NCI-H1930 (cell line): ENCODE measurements around the gene CCDC188.

Experiments
- DNase-seq, 2 experiments: peaks; one replicate each; lab custom pipeline; 2025; lab: John Stamatoyannopoulos, UW

CCDC188 gene

DNA sequence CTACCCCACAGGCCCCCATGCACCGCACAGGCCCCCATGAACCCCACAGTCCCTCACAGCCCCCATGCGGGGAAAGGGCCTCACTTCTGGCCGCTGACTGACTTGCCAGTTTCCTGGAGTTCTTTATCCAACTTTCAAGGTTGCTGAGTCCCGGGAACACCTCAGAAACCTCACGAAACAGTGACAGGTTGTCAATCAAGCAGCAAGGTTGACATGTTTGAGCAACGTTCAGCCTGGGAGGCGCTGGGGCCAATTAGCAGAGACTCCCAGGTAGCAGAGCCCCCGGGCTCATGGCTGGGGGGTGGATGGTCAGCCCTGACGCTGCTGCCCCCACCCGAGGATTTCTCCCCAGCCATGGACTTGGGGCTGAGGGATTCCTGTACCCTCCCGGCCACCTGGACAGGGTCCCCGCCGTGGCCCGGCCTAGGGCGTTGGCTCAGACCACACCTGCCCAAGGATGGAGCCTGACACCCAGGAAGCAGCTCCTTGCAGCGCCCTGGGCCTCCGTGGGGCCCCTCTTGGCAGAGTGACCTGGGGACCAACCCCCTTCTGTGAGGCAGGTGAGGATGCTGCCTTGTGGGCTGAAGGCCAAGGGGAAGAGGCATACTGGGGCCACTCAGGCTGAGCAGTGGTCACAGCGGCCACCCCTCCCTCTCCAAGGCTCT is 33.8 kb upstream of the CCDC188 start:
- no peak for DNase-seq

DNA sequence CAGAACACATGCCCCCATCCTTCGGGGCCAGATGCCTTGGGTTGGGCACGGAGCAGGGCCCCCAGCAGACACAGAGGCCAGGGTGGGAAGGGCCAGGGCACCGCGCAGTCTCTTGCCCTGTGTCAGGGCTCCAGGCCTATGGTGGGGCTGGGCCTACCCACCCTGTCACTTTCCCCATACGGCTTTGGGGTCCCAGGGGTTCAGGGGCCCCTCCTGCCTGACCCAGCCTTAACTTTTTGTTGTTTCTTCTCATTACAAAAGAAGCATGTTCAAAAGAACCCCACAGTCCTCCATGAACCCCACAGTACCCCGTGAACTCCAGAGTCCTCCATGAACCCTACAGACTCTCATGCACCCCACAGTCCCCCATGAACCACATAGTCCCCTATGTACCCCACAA is 33.0 kb upstream of the CCDC188 start:
- DNase-seq, result no peak

DNA sequence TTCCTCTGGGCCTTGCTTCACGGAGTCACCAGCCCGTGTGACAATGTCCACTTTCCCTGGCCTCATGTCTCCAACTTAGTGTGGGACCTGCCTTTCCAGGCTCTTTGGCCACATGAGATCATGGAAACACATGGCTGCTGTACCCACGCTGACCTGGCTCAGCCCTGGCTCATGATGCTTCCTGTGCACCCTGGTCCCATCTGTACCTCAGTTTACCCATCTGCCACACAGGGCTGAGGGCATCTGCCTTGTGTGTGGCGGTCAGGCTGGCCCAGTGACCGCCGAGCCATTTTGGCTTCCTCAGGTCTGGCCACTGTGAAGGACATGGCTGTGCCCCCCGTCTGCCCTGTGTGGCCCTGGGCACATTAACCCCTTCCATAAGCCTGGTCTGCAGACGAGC is 32.2 kb upstream of the CCDC188 start:
- no peak for DNase-seq

DNA sequence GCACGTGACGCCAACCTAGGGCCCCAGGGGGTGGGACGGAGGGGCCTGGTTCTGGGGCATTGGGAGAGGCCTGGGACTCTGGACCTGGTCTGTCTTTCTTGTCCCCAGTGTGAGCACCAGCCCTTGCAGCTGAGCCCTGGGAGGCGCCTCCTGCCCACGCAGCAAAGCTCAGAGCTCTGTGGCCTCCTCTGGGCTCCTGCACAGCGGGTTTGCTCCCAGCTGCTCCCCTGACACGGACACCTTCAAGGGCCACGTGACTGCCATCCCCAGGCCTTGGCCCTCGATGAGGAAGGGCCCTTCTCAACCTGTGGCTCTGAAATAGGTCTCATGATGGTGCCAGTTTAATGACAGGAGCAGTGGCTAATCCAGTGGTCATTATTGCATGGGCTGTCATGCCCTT is 31.5 kb upstream of the CCDC188 start:
- no peak for DNase-seq

DNA sequence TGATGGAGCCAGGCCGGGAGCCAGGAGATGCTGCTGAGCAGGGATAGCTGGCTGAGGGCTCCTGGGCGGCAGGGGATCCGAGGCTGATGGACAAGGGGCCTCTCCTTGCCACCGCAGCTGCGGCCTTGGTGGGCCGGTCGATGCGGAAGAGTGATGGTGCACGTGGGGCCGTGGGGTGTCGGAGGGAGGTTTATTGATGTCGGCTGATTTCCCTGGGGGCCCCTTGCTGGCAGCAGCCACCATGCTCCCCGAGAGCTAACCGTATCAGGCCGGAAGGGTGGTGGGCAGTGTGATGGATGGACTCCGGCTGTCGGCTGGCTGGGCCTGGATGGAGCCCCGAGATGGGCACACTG is 31.0 kb upstream of the CCDC188 start:
- no peak for DNase-seq

DNA sequence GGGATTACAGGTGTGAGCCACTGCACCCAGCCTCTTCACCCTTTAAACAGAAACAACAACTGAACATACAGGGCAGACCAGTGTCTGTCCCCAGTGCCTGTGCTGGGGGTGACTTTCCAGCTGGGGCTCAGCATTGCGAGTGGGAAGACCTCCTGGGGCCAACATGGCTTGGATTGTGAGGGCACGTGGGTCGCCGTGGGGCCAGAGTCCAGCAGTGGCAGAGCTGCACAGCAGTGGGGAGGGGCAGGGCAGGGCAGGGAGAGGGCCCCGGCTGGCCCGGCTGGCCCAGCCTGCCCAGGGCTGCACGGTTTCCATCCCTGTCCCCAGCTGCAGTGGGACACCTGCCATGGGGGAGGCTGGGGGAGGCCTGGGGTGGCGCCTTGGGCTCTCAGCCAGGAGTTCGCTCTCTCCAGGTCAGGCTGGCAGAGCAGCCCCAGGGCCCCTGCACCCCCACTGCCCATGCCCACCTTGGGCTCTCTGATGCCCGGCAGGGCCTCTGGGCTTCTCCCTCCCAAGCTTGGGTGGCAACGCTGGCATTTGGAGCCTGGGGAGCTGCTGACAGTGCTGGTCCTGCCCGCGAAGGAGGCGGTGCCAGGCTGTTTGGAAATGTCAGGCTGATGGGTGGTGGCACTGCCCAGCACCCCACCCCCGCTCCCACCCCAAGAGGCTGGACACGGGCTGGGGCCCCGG is 30.5 kb upstream of the CCDC188 start:
- no peak for DNase-seq

DNA sequence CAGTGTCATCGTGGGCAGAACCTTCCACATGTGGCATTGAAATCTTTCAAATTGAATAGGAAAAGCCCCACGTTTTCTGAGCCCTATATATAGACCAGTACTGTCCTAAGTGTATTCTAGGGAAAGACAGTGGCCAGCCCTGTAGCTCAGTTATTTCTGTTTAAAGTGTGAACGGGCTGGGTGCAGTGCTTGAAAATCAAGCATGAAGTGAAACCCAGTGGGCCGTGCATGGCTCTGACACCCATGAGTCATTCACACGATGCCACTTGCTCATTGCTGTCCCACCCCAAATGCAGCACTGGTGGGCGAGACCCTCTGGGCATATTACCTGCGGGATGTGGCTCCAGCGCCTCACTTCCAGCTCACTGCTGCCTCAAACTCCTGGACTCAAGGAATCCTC is 29.8 kb upstream of the CCDC188 start:
- DNase-seq, result no peak

DNA sequence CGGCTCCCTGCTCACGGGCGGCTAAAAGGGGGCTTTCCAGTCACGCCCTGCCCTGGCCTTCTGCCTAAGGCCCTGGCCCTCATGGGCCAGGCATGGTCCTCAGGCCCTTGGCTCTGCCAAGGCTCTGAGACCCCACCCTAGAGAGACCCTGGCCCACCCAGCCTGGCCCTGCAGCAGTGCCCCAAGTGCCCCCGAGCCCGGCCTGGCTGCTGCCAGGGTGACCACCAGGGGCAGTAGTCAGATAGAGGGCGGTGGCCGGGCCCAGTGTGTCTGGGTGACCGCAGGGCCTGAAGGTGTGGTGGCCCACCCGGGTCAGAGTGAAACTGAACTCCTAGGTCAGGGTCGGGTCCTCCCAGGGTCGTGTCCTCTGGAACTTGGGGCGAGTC is 29.4 kb upstream of the CCDC188 start:
- DNase-seq, result no peak

DNA sequence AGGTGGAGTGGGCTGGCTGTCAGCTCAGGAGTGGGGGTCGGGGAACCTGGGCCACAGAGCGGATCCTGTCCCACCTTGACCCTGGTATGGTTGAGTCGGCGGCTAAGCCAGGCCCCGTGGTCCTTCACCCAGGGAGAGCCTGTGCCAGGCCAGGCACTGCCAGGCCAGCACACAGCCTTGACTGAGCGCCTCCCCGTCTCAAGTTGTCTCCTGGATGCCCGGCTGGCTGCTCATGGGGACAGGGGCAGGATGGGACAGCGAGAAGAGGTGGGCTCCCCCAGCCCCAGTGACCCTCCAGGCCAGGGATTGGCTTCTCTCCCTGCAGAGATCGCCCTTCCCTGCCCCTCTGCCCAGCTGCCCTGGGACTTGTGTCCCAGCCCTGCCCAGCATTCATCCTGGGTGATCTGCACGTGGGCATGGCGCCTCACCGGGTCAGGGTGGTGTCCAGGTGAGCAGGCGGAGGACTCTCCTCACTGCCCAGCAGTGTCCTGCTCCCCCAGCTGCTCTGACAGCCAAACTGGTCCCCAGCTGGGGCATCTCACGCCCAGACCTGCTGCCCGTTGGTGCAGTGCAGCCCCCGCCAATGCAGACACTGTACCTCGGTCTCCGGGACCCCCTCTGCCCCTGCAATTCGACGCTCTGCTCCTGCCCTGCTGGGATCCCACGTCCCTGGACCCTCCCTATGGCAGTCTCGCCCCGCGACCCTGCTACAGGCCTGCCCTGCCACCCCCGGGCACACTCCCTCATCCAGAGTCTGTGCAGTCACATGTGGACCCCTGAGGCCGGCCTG is 28.8 kb upstream of the CCDC188 start:
- DNase-seq, result no peak

DNA sequence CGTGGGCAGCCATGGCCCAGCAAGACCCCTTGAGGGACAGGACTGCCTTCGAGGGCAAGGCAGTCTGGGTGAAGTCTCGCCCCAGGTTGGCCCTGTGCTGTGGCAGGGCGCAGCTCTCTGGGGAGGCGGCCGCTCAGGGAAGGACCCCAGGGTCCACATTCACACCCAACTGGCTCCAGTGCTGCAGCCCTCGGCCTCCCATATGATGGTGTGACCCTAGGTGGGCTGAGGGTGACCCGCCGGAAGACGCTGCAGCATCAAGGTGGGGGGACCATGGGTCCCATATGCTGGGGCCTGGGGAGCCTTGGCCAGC is 28.0 kb upstream of the CCDC188 start:
- DNase-seq, result no peak

DNA sequence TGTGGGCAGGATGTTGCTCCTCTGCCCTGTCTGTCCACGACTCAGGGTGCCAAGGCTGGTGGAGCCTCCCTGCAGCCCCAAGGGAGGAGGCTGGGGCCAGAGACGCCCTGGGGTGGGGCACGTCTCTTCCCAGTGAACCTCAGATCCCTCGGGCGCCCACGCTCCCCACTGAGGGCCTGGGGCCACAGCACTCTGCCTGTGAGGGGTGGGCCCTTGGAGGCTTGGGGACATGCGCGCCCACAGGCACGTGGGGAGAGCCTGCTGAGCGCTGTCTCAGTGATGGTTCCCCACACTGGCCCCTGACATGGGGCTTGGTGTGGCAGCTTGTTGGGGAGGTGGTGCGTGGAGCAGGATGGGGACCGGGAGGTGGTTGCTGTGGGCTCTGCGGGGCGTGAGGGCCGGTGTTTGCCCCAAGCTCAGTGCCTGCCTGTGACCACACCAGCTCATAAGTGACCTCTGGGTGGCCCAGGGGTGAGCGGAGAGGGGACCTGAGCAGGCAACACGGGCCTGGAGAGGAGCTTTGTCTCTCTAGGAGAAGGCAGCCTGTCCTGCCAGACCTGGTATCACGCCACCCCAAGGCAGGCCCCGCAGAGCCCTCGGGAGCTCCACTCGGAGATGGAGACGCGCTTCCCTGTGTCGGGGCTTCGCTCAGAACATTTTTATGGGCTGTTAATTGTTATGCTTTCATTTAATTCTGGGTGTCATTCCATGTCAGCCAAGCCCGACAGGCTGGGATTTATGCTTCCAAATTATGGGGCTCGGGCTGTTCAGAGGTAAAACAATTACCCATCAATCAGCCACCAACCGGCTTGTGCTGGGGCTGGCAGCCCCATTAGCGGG is 27.4 kb upstream of the CCDC188 start:
- no peak for DNase-seq

DNA sequence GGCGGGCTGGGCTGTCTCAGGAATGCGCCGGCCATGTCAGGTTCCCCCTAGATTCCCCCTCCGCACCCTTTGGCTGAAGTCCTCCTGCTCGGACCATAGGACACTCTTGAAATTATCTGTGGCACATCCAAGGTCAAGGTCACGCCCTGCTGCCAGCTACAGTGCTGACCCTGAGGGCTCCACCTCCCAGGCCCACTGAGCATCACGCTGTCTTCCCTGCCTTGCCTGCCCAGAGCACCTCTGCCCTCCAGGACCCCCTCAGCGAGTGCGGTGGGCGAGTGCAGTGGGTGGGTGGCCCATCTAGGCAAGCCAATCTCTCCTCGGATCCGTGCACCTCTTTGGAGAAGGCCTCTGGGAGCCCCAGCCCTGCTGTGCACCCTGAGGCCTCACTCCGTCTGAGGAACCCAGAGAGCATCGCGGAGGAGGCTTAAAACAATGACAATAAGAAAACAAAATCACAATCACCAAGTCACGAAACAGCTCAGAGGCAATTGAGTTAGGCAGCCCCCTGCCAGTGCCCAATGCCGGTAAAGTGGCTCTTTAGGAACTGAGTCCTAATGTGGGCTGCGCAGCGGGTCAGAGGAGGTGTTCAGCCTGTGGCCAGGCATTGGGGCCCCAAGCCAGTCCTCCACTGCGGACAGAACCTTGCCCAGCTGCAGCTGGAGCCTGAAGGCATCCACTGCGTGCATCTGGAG is 26.5 kb upstream of the CCDC188 start:
- no peak for DNase-seq

DNA sequence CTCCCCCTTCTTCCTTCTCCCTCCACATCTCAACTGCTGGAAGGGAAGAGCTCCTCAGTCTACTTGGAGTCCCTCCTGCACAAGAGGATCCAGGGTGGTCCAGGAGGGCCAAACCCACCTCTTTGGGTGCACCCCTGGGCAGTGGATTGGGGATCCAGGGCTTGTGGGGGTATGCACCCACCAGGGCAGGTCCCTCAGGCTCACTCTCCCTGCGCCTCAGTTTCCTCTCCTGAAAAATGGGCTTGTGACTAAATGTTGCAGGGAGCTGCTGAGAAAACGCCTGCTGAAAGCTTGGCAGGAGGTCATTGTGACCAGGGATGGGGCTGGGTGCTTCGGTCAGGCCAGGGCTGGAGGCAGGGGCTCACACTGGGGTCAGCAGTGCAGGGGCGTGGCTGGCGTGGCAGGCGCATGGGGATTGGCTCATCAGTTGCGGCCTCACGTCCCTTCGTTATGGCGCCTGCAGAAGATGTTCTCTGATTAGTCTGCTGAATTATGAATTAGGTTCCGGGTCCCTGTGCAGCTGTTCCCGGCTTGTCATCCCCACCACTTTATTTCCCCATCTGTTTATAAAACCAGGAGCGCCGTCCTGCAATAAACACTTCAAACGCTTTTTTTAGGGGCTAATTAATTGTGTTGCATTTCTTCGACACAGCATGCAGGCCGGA is 25.7 kb upstream of the CCDC188 start:
- no peak for DNase-seq

DNA sequence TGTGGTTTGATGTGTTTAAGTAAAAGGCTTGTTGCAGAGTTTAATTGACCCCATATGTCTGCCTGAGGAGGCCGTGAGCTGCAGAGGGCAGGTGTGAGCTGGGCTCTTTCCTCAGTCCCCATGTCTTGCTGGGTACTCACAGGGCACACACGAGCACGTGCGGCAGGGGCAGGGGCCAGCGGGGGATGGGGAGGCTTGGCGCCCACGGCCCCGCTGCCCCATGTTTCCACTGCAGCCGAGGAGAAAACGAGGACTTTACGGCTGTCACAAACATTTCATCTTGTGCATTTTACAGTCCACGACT is 24.7 kb upstream of the CCDC188 start:
- no peak for DNase-seq

DNA sequence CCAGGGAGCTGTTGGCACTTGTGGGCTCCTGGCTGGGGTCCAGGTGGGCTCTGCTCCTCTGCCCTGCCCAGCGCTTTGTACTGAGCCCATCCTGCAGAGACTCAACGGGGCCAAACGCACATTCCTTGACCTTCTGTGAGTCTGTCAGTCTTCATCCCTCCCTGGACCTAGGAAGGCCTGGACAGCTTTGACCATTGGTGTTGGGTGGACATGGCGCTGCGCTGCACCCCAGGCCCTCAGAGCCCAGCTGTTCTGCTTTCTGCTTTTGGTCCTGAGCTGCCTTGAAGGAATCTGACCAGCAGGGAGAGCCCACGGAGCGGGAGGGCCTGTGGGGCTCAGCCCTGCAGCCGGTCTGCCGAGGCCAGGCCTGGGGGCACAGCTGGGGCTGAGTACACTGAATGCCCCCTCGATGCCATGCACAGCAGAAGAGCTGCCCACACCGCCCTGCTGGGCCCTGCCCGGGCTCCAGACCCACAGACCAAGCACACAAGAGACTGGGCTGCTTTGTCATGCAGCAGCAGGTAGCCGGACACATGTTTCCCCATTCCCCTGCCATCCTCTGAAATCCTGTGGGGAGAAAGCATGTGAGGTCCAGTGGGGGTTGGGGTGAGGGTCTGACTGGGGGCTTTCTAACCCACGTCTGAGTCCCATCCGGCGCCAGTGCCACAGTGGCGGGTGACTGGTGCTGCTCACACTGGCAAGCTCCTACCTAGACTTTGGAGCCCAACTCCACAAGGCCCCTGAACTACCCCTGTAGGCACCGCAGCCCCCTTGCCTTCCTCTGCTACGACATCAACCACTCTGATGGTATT is 24.1 kb upstream of the CCDC188 start:
- no peak for DNase-seq

DNA sequence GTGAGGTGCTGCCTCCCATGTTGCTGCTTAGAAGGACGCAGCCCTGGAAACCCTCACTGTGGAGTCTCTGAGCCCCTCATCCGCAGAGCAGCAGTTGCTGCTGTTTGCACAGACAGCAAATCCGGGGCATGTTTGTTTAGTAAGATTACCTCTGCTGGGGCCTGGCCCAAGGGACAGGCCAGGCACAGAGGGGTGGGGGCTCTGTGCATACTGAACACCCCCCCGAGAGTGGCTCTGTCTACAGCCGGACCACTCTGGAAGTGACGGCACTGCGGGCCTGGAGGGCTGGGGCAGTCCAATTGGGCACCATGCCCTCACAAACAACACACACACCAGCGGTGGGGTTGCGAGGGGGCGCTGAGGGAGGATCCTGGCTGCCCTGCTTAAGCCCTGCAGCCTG is 22.9 kb upstream of the CCDC188 start:
- no peak for DNase-seq

DNA sequence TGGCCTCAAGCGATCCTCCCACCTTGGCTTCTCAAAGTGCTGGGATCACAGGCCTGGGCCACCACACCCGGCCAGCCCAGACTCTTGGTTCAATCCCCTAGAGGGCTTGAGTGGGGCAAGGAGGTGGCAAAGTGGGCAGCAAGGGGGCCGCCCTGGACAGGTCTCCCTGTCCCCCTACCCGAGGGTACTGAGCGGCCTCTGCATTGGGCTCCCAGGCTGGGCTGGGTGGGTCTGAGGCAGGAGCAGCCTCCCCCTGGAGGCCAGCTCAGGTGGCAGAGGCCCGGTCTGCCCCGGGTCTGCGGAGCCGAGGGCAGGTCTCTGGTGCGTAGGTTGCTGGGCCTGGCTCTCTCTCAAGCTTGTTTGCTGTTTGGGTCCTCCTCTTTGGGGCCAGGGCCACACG is 22.4 kb upstream of the CCDC188 start:
- no peak for DNase-seq

DNA sequence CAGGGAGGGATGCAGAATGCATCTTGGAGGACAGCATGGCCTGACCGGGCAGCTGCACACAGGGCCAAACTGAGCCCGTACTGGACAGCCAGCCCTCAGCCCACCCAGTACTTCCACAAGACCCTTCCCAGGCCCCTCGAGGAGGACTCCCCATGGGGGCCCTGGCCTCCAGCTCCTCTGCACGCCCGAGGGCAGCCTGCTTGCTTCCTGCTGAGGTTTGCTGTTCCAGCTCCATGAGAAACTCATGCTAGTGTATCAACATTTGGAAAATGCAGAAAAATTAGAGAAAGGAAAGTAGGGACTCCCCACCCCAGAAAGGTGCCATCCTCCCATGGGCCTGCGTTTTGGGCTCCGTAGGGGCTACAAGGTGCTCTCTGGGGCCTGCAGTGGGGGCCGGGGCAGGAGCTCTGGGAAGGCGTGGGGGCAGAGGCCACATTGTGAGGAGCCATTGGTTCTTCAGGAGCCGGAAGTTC is 21.3 kb upstream of the CCDC188 start:
- no peak for DNase-seq

DNA sequence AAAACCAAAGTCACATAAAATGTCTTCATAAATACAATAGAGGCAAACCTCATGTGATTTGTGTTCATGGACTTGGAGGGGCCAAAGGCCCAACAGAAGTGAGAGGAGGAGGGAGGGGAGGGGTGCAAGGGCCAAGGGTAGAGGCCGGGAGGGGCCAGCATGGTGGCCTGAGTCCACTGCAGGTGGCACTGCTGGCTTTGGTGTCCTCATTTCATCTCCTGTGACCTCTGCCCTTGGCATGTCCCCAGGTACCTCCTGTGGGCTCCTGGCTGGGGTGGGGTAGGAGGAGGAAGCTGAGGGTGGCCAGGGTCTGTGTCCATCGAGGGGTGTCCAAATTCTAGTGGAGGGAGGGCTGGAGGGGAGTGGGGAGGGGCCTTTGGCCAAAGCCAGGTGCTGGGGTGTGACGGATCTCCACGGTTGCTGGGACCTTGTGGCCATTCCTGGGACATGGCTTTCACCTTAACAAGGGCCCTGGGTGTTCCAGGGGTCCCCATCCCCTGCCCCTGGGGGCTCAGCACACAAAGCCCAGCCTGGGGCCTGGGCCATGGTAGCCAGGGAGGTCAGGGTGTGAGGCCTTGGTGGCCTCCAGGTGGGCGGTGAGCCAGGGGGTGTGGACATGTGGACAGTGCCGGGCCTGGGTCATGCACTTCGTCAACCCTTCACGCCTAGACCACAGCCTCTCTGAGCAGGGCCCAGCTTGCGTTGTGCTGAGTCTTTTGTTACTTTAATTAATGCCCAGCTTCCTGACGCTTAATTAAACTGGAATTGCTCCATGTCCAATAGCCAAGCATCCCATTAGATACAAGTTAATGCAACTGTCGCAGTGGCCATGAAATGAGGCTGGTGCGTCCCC is 20.7 kb upstream of the CCDC188 start:
- DNase-seq, result no peak

DNA sequence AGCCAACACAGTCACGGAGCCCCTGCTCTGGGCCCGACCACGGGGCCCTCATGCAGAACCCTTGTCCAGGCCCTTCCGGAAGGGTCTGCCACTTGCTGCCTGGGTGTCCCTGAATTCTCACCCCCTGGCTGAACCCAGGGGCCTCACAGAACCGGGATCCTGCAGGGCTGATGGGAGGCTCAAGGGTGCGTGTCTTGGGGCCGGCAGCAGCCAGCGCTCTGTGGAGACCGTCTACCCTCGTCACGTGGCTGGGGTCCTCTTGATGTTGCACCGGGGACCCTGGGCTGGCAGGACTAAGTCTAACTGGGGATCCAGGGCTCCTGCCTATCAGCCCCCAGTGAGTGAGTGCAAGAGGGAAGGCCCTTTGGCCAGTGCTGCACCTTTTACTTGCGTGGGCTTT is 19.3 kb upstream of the CCDC188 start:
- no peak for DNase-seq
